CD14-positive monocyte (primary cell): ENCODE results near the gene CCDC88C. TPM values are rescaled to one million over a fixed set of nuclear protein-coding genes. Genes with fewer than 3 reads are reported as not detected.

Source experiments
- DNase-seq, 3 donors: peaks; one replicate each; pipeline ENCODE4 v3.0.0-alpha.2; 2011 to 2022
- H2AFZ ChIP-seq: 2 replicates; pipeline ENCODE4 v1.6.0; 2012; ENCODE audit warnings: mild to moderate bottlenecking, low read depth, low read length, inconsistent platforms; ENCODE audit not compliant: insufficient read depth, poor library complexity, severe bottlenecking
- H3K27ac ChIP-seq, 2 donors: 1 replicate in 1 of 2; 2 replicates in 1 of 2; pipeline ENCODE4 v1.5.1; 2012 to 2013; ENCODE audit warnings: low read length in 2 of 2, control low read depth in 1 of 2, inconsistent platforms in 1 of 2, low read depth in 1 of 2, mild to moderate bottlenecking in 1 of 2
- H3K27me3 ChIP-seq, 2 donors: one replicate each; pipeline versions ENCODE4 v1.6.0 to v1.6.1; 2011 to 2013; ENCODE audit warnings: low read length in 2 of 2; ENCODE audit not compliant: control insufficient read depth in 2 of 2, insufficient read depth in 2 of 2
- H3K36me3 ChIP-seq, 2 donors: replicated peaks in 1 of 2; 1 replicate in 1 of 2; 2 replicates in 1 of 2; pipeline versions ENCODE4 v1.5.1 to v1.6.1; 2012 to 2013; ENCODE audit warnings: low read length in 2 of 2, control low read depth in 1 of 2, inconsistent platforms in 1 of 2, mild to moderate bottlenecking in 1 of 2; ENCODE audit not compliant: insufficient read depth in 2 of 2, control insufficient read depth in 1 of 2
- H3K4me1 ChIP-seq, 2 donors: 1 replicate in 1 of 2; 2 replicates in 1 of 2; pipeline versions ENCODE4 v1.5.1 to v1.6.1; 2012 to 2013; ENCODE audit warnings: low read length in 2 of 2, control low read depth in 1 of 2, inconsistent platforms in 1 of 2, mild to moderate bottlenecking in 1 of 2, moderate library complexity in 1 of 2; ENCODE audit not compliant: insufficient read depth in 2 of 2, control insufficient read depth in 1 of 2
- H3K4me2 ChIP-seq: replicated peaks from 2 replicates; pipeline ENCODE3; 2012; ENCODE audit warnings: low read length, moderate library complexity, mild to moderate bottlenecking; ENCODE audit not compliant: poor library complexity, severe bottlenecking; ENCODE audit errors: extremely low read depth
- H3K4me3 ChIP-seq, 3 experiments: fragments of 200-600 bp in 1 of 3; sonication (generic) in 1 of 3; replicated peaks in 1 of 3; 1 replicate in 2 of 3; 2 replicates in 1 of 3; pipeline ENCODE4 v1.5.1; 2011 to 2013; ENCODE audit warnings: low read length in 3 of 3, mild to moderate bottlenecking in 3 of 3, control low read depth in 2 of 3, low read depth in 2 of 3, inconsistent platforms in 1 of 3, moderate library complexity in 1 of 3
- H3K79me2 ChIP-seq: 2 replicates; pipeline ENCODE4 v1.6.0; 2012; ENCODE audit warnings: mild to moderate bottlenecking, control low read depth, inconsistent platforms, low read length, moderate library complexity; ENCODE audit not compliant: insufficient read depth
- H3K9ac ChIP-seq: 2 replicates; pipeline ENCODE4 v1.6.0; 2017; ENCODE audit warnings: low read length, mild to moderate bottlenecking; ENCODE audit not compliant: insufficient read depth, poor library complexity, severe bottlenecking
- H3K9me3 ChIP-seq, 2 donors: replicated peaks in 1 of 2; 1 replicate in 1 of 2; 2 replicates in 1 of 2; pipeline versions ENCODE4 v1.5.1 to v1.6.1; 2012 to 2013; ENCODE audit warnings: low read length in 2 of 2, control low read depth in 1 of 2; ENCODE audit not compliant: control insufficient read depth in 1 of 2, insufficient read depth in 1 of 2
- H4K20me1 ChIP-seq: 2 replicates; pipeline ENCODE4 v1.6.0; 2012; ENCODE audit warnings: mild to moderate bottlenecking, low read length, control low read depth, moderate library complexity; ENCODE audit not compliant: insufficient read depth
- H3K27ac Mint-ChIP-seq, 7 donors: one replicate each; pipeline ENCODE4 v1.8.0; 2020; ENCODE audit warnings: mild to moderate bottlenecking in 7 of 7, mixed read lengths in 7 of 7, moderate library complexity in 6 of 7, inconsistent platforms in 2 of 7
- H3K27me3 Mint-ChIP-seq, 3 donors: one replicate each; pipeline ENCODE4 v1.8.0; 2021 to 2022; ENCODE audit warnings: low read depth in 3 of 3, mild to moderate bottlenecking in 3 of 3, mixed read lengths in 3 of 3, moderate library complexity in 3 of 3, inconsistent platforms in 1 of 3
- H3K36me3 Mint-ChIP-seq, 2 donors: one replicate each; pipeline ENCODE4 v1.8.0; 2020; ENCODE audit warnings: mixed read lengths in 2 of 2, inconsistent platforms in 1 of 2, mild to moderate bottlenecking in 1 of 2
- H3K4me1 Mint-ChIP-seq: one replicate; pipeline ENCODE4 v1.8.0; 2020; ENCODE audit warnings: mild to moderate bottlenecking, mixed read lengths
- H3K4me3 Mint-ChIP-seq, 2 donors: one replicate each; pipeline ENCODE4 v1.8.0; 2020; ENCODE audit warnings: mild to moderate bottlenecking in 2 of 2, mixed read lengths in 2 of 2, moderate library complexity in 1 of 2
- H3K9me3 Mint-ChIP-seq, 7 donors: one replicate each; pipeline ENCODE4 v1.8.0; 2020 to 2022; ENCODE audit warnings: mixed read lengths in 7 of 7, mild to moderate bottlenecking in 6 of 7, moderate library complexity in 6 of 7, inconsistent platforms in 2 of 7
- CTCF ChIP-seq: fragments of 200-600 bp; IDR thresholded peaks from one replicate; pipeline ENCODE4 v1.8.0; 2022; ENCODE audit warnings: antibody characterized with exemption, mild to moderate bottlenecking
- WGBS: methylation state at CpG from one replicate; pipeline ENCODE4 v1.1.5; 2013; ENCODE audit warnings: missing lambda C conversion rate; ENCODE audit not compliant: insufficient coverage; 5-methylcytosine and 5-hydroxymethylcytosine counted together
- intact Hi-C, 2 donors: fragments of 100-400 bp; cut with micrococcal nuclease; formaldehyde crosslinking; loops; one replicate each; pipeline versions ENCODE4 v1.15.0 to v1.15.1; 2023
- polyA plus RNA-seq, 3 donors: library from polyadenylated mRNA; depleted of rRNA in 1 of 3; unstranded in 2 of 3; stranded (reverse) in 1 of 3; fragments of 300-500 nt in 2 of 3; fragments of >200 nt in 1 of 3; fragmentation: Illumina TruSeq in 2 of 3; gene quantifications; 1 replicate in 2 of 3; 2 replicates in 1 of 3; pipeline ENCODE4 v1.2.3, GENCODE V29; 2012 to 2021

CCDC88C gene
- polyA plus RNA-seq, 3 donors: 11.6 to 69.7 (median 12.3) TPM

GRCh38 chr14:91365552-91365951 lies 52.1 kb downstream of the CCDC88C start:
- WGBS: 50% methylated on average over 2 of the region's 6 CpGs
- peak in 1 of 3 donors; percentile 6 for DNase-seq
- Mint-ChIP-seq H3K27ac (peak overlapping the region; percentile 94 to 99 (median 96)), H3K27me3 (no peaks in the 10 kb centered on the region), H3K9me3 (peaks cover 0 to 2% (median 0%) of the 10 kb centered on the region in 7 donors), H3K36me3 (peaks cover 11 to 15% of the 10 kb centered on the region in 2 donors), H3K4me1 (peaks cover 97% of the 10 kb centered on the region), H3K4me3 (peak overlapping the region in 1 of 2 donors; percentile 51)
- H4K20me1 ChIP-seq: peaks cover 5% of the 10 kb centered on the region
- H3K27ac ChIP-seq: peak overlapping the region; percentile 96 to 97
- intact Hi-C loops: no loop called here
- no peak overlapping the region for H3K4me2 ChIP-seq
- H3K36me3 ChIP-seq: no peaks in the 10 kb centered on the region
- peaks cover 93% of the 10 kb centered on the region for H3K79me2 ChIP-seq
- H3K4me1 ChIP-seq: peaks cover 91 to 100% of the 10 kb centered on the region in 2 donors
- no peaks in the 10 kb centered on the region for H3K9me3 ChIP-seq
- H3K4me3 ChIP-seq: no peak overlapping the region
- H3K9ac ChIP-seq: peak overlapping the region; percentile 58
- TF ChIP-seq CTCF: no peak
- no peak overlapping the region for H2AFZ ChIP-seq
- no peaks in the 10 kb centered on the region for H3K27me3 ChIP-seq

GRCh38 chr14:91364524-91365270 lies 52.9 kb downstream of the CCDC88C start:
- peak overlapping the region; percentile 45 for H3K4me2 ChIP-seq
- peaks cover 92 to 100% of the 10 kb centered on the region in 2 donors for H3K4me1 ChIP-seq
- intact Hi-C loops: loop anchor here (1.0 to 5.0 kb wide), 4 partner anchors 33 to 53 kb away; partner anchors contain the start of gene CCDC88C (in 2 of the 2)
- H3K27me3 ChIP-seq: no peaks in the 10 kb centered on the region
- H3K9me3 ChIP-seq: no peaks in the 10 kb centered on the region
- peak overlapping the region; percentile 96 to 97 for H3K27ac ChIP-seq
- Mint-ChIP-seq H3K4me3 (peak overlapping the region in 1 of 2 donors; percentile 76), H3K4me1 (peaks cover 97% of the 10 kb centered on the region), H3K9me3 (peaks cover 0 to 2% (median 0%) of the 10 kb centered on the region in 7 donors), H3K27ac (peak overlapping the region; percentile 94 to 99 (median 96)), H3K36me3 (peaks cover 7 to 11% of the 10 kb centered on the region in 2 donors), H3K27me3 (no peaks in the 10 kb centered on the region)
- H3K79me2 ChIP-seq: peaks cover 93% of the 10 kb centered on the region
- DNase-seq: no peak
- peaks cover 5% of the 10 kb centered on the region for H4K20me1 ChIP-seq
- peak overlapping the region; percentile 58 for H3K9ac ChIP-seq
- H3K36me3 ChIP-seq: no peaks in the 10 kb centered on the region
- 28% methylated on average over 5 of the region's 13 CpGs for WGBS
- TF ChIP-seq CTCF: no peak
- H2AFZ ChIP-seq: no peak overlapping the region
- peak overlapping the region in 1 of 3 experiments; percentile 38 for H3K4me3 ChIP-seq
